ENCODE results near the gene ZNF219. TPM values are rescaled to one million over a fixed set of nuclear protein-coding genes. Genes with fewer than 3 reads are reported as not detected.

ZNF219 gene
- polyA plus RNA-seq, 1 experiment: 12.2 TPM

GRCh38 chr14:21054123-21054767 is 44.2 kb downstream of the ZNF219 start:
- ChIA-PET CTCF (interaction anchor here (1.4 to 1.7 kb wide), 3 partner anchors 40 to 83 kb away, joined by 4 to 6 read pairs (median 5); no protein-coding TSS in a partner anchor), POLR2A (no interaction called here)
- H3K36me3 ChIP-seq (ENCODE audit: control insufficient read depth, insufficient read depth, low read length): no peaks in the 10 kb centered on the region
- H3K4me3 ChIP-seq (ENCODE audit: low read depth, low read length): no peak overlapping the region
- no peaks in the 10 kb centered on the region for H3K27me3 ChIP-seq (ENCODE audit: control insufficient read depth, insufficient read depth, low read length)
- DNase-seq (ENCODE audit: low read depth): no peak
- TF ChIP-seq CTCF (IDR thresholded peaks at IDR 0.05; ENCODE audit: insufficient read depth, low read depth, low read length): no peak

GRCh38 chr14:21053184-21054122 is 45.0 kb downstream of the ZNF219 start:
- Histone ChIP-seq H3K4me3 (ENCODE audit: low read depth, low read length) (no peak overlapping the region), H3K27me3 (ENCODE audit: control insufficient read depth, insufficient read depth, low read length) (no peaks in the 10 kb centered on the region), H3K36me3 (ENCODE audit: control insufficient read depth, insufficient read depth, low read length) (no peaks in the 10 kb centered on the region)
- CTCF ChIA-PET: interaction anchor here (1.4 to 1.7 kb wide), 3 partner anchors 39 to 82 kb away, joined by 4 to 6 read pairs (median 5); no protein-coding TSS in a partner anchor
- DNase-seq (ENCODE audit: low read depth): no peak
- TF ChIP-seq CTCF (IDR thresholded peaks at IDR 0.05; ENCODE audit: insufficient read depth, low read depth, low read length): no peak
- POLR2A ChIA-PET: no interaction called here

- ChIA-PET CTCF (interaction anchor here (0.7 to 1.9 kb wide), 3 partner anchors 10 to 18 kb away, joined by 3 to 5 read pairs (median 5); no protein-coding TSS in a partner anchor), POLR2A (no interaction called here)
- no peak for TF ChIP-seq CTCF (IDR thresholded peaks at IDR 0.05; ENCODE audit: insufficient read depth, low read depth, low read length)
- DNase-seq (ENCODE audit: low read depth): no peak
- Histone ChIP-seq H3K36me3 (ENCODE audit: control insufficient read depth, insufficient read depth, low read length) (no peaks in the 10 kb centered on the region), H3K27me3 (ENCODE audit: control insufficient read depth, insufficient read depth, low read length) (no peaks in the 10 kb centered on the region), H3K4me3 (ENCODE audit: low read depth, low read length) (no peak overlapping the region)
Measured at GRCh38 chr14:21050597-21050996, 47.9 kb downstream of the ZNF219 start.

- Histone ChIP-seq H3K36me3 (ENCODE audit: control insufficient read depth, insufficient read depth, low read length) (no peaks in the 10 kb centered on the region), H3K27me3 (ENCODE audit: control insufficient read depth, insufficient read depth, low read length) (peaks cover 2% of the 10 kb centered on the region; the same call in 1 of the 2 replicates), H3K4me3 (ENCODE audit: low read depth, low read length) (no peak overlapping the region)
- no peak for DNase-seq (ENCODE audit: low read depth)
- ChIA-PET CTCF (interaction anchor here (0.9 to 3.6 kb wide), 7 partner anchors 8 to 55 kb away, joined by 3 to 22 read pairs (median 4); no protein-coding TSS in a partner anchor), POLR2A (no interaction called here)
- no peak for TF ChIP-seq CTCF (IDR thresholded peaks at IDR 0.05; ENCODE audit: insufficient read depth, low read depth, low read length)
Measured at GRCh38 chr14:21049271-21049673, 49.2 kb downstream of the ZNF219 start.

GRCh38 chr14:21048638-21049037 is 49.8 kb downstream of the ZNF219 start:
- DNase-seq (ENCODE audit: low read depth): no peak
- no peak for TF ChIP-seq CTCF (IDR thresholded peaks at IDR 0.05; ENCODE audit: insufficient read depth, low read depth, low read length)
- peaks cover 2% of the 10 kb centered on the region; the same call in 1 of the 2 replicates for H3K27me3 ChIP-seq (ENCODE audit: control insufficient read depth, insufficient read depth, low read length)
- H3K4me3 ChIP-seq (ENCODE audit: low read depth, low read length): no peak overlapping the region
- CTCF ChIA-PET: interaction anchor here (1.0 to 3.6 kb wide), 7 partner anchors 13 to 55 kb away, joined by 3 to 22 read pairs (median 20); no protein-coding TSS in a partner anchor
- POLR2A ChIA-PET: no interaction called here
- H3K36me3 ChIP-seq (ENCODE audit: control insufficient read depth, insufficient read depth, low read length): no peaks in the 10 kb centered on the region

Data from BJ (cell line).